ENCODE measurements around the gene LRMDA. TPM values are rescaled to one million over a fixed set of nuclear protein-coding genes. Genes with fewer than 3 reads are reported as not detected.
"Not testable (repeated sequence)": the region's sequence is repeated elsewhere in the genome, so short reads cannot be mapped to it uniquely, and the experiment has no call there.

The LRMDA gene
- total and polyA plus RNA-seq, 12 donors: 30.7 to 132 (median 78.1) TPM

DNA sequence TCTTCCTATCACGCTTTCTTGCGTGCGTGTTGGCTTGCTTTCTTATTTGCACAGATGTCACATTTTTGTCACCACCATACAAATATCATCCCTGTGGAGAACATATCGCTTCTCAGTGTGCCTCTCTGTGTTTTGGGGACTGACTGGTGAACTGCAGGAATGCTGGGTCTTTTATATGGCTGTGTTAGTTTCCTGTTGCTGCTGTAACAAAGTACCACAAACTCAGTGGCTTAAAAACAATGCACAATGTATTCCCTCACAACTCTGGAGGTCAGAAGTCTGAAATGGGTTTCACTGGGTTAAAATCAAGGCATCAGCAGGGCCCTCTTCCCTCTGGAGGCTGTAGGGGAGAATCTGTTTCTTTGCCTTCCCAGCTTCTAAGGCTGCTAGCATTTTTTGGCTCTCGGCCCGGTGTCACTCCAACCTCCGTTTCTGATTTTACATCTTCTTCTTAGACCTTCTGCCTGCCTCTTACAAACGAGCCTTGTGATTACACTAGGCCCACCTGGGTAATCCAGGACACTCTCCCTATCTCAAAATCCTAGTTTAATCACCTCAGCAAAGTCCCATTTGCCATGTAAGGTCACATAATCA lies 82.0 kb downstream of the LRMDA start:
- intact Hi-C loops (cut with DNase I): no loop called here
- H3K27ac ChIP-seq: no peak overlapping the region
- no peak overlapping the region for H3K4me3 ChIP-seq

DNA sequence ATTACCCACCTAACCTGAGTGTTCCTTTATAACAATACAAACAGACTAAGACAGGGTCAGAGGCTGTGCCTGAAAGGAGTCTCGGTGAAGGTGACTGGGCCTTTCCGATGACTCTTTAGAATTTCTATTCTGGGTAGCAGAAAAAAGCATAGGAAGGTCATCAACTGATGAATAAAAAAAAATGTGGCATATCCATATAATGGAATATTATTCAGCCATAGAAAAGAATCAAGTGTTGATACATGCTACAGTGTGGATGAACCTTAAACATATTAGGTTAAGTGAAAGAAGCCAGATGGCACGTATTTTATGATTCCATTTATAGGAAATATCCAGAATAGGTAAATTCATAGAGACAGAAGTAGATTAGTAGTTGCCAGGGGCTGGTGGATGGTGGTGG lies 83.4 kb downstream of the LRMDA start:
- H3K9me3 ChIP-seq (replicated peaks in 1 of 3): no peaks in the 10 kb centered on the region
- TF ChIP-seq, protein P1, sequence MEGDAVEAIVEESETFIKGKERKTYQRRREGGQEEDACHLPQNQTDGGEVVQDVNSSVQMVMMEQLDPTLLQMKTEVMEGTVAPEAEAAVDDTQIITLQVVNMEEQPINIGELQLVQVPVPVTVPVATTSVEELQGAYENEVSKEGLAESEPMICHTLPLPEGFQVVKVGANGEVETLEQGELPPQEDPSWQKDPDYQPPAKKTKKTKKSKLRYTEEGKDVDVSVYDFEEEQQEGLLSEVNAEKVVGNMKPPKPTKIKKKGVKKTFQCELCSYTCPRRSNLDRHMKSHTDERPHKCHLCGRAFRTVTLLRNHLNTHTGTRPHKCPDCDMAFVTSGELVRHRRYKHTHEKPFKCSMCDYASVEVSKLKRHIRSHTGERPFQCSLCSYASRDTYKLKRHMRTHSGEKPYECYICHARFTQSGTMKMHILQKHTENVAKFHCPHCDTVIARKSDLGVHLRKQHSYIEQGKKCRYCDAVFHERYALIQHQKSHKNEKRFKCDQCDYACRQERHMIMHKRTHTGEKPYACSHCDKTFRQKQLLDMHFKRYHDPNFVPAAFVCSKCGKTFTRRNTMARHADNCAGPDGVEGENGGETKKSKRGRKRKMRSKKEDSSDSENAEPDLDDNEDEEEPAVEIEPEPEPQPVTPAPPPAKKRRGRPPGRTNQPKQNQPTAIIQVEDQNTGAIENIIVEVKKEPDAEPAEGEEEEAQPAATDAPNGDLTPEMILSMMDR (IDR thresholded peaks at IDR 0.05): no peak
- no peak for TF ChIP-seq POLR2A (IDR thresholded peaks at IDR 0.05)
- intact Hi-C loops (cut with DNase I): no loop called here
- H3K27ac ChIP-seq: no peak overlapping the region
- no peaks in the 10 kb centered on the region for H3K36me3 ChIP-seq (replicated peaks in 1 of 2)
- WGBS, 4 donors: 91 to 95% (median 95%) methylated on average over 3 of the region's 3 CpGs
- H3K27me3 ChIP-seq: no peaks in the 10 kb centered on the region
- no peak overlapping the region for H3K4me3 ChIP-seq
- no peak for DNase-seq
- H3K4me1 ChIP-seq (replicated peaks in 1 of 2): peaks cover 0 to 1% of the 10 kb centered on the region in 2 donors

More for the DNA sequence above, 82.0 kb downstream of the LRMDA start:
- H3K4me1 ChIP-seq (replicated peaks in 1 of 2): peaks cover 0 to 16% of the 10 kb centered on the region in 2 donors
- no peak for DNase-seq
- H3K9me3 ChIP-seq (replicated peaks in 1 of 3): no peaks in the 10 kb centered on the region
- H3K36me3 ChIP-seq (replicated peaks in 1 of 2): no peaks in the 10 kb centered on the region
- TF ChIP-seq POLR2A (IDR thresholded peaks at IDR 0.05): no peak
- TF ChIP-seq, protein P1 (IDR thresholded peaks at IDR 0.05): no peak
- no peaks in the 10 kb centered on the region for H3K27me3 ChIP-seq
- WGBS, 4 donors: 54 to 59% (median 56%) methylated on average over 8 of the region's 8 CpGs

DNA sequence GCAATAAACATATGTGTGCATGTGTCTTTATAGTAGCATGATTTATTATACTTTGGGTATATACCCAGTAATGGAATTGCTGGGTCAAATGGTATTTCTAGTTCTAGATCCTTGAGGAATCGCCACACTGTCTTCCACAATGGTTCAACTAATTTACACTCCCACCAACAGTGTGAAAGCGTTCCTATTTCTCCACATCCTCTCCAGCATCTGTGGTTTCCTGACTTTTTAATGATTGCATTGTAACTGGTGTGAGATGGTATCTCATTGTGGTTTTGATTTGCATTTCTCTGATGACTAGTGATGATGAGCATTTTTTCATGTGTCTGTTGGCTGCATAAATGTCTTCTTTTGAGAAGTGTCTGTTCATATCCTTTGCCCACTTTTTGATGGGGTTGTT lies 84.7 kb downstream of the LRMDA start:
- H3K27ac ChIP-seq; H3K36me3 ChIP-seq (replicated peaks in 1 of 2); H3K4me1 ChIP-seq (replicated peaks in 1 of 2); H3K9me3 ChIP-seq (replicated peaks in 1 of 3); H3K27me3 ChIP-seq; H3K4me3 ChIP-seq; DNase-seq; intact Hi-C loops (cut with DNase I): not testable (repeated sequence)
- 75 to 84% (median 79%) methylated on average over 2 of the region's 2 CpGs for WGBS, 4 donors

DNA sequence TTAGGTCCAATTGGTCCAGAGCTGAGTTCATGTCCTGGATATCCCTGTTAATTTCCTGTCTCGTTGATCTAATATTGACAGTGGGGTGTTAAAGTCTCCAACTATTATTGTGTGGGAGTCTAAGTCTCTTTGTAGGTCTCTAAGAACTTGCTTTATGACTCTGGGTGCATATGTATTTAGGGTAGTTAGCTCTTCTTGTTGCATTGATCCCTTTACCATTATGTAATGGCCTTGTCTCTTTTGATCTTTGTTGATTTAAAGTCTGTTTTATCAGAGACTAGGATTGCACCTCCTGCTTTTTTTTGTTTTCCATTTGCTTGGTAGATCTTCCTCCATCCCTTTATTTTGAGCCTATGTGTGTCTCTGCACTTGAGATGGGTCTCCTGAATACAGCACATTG lies 87.8 kb downstream of the LRMDA start:
- intact Hi-C loops (cut with DNase I): not testable (repeated sequence)

DNA sequence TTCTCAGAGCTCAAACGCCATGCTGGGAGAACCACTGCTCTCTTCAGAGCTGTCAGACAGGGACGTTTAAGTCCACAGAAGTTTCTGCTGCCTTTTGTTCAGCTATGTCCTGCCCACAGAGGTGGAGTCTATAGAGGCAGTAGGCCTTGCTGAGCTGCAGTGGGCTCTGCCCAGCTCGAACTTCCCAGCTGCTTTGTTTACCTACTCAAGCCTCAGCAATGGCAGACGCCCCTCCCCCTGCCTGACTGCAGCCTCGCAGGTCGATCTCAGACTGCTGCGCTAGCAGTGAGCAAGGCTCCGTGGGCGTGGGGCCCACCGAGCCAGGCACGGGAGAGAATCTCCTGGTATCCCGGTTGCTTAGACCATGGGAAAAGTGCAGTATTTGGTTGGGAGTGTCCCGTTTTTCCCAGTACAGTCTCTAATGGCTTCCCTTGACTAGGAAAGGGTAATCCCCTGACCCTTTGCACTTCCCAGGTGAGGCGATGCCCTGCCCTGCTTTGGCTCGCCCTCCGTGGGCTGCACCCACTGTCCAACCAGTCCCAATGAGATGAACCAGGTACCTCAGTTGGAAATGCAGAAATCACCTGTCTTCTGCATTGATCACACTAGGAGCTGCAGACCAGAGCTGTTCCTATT lies 89.9 kb downstream of the LRMDA start:
- DNase-seq; H3K27ac ChIP-seq; H3K27me3 ChIP-seq; H3K36me3 ChIP-seq (replicated peaks in 1 of 2); H3K4me1 ChIP-seq (replicated peaks in 1 of 2); intact Hi-C loops (cut with DNase I); H3K9me3 ChIP-seq (replicated peaks in 1 of 3); H3K4me3 ChIP-seq: not testable (repeated sequence)
- WGBS, 4 donors: 82 to 93% (median 85%) methylated on average over 5 to 16 of the region's 16 CpGs

More for the DNA sequence above, 87.8 kb downstream of the LRMDA start:
- H3K27ac ChIP-seq; H3K36me3 ChIP-seq (replicated peaks in 1 of 2); H3K4me1 ChIP-seq (replicated peaks in 1 of 2); DNase-seq; H3K27me3 ChIP-seq; H3K4me3 ChIP-seq; H3K9me3 ChIP-seq (replicated peaks in 1 of 3): not testable (repeated sequence)
- 72 to 93% (median 89%) methylated on average over 1 of the region's 1 CpG for WGBS, 4 donors

DNA sequence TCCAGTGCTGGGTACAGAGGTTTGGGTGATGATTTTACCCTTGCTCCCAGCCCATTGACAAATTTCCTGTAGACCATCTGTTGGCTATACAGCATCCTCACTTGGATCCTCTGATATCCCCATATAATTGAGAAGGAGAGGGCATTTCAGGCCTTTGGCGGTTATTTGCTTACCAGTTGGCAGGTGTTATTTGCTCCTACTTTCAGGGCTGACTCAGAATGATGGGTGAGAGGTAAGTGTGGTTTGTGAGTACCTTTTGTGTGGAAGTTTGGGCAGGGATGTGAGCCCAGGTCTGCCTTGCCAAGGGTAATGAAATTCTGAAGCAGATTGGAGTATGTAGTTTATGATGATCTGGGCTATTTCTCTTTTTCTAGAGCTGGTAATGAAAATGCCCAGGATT lies 93.6 kb downstream of the LRMDA start:
- Histone ChIP-seq H3K27ac (no peak overlapping the region), H3K4me3 (no peak overlapping the region), H3K36me3 (replicated peaks in 1 of 2) (no peaks in the 10 kb centered on the region), H3K27me3 (no peaks in the 10 kb centered on the region), H3K9me3 (replicated peaks in 1 of 3) (no peaks in the 10 kb centered on the region), H3K4me1 (replicated peaks in 1 of 2) (peaks cover 0 to 8% of the 10 kb centered on the region in 2 donors)
- TF ChIP-seq, protein P1 (IDR thresholded peaks at IDR 0.05): no peak
- TF ChIP-seq POLR2A (IDR thresholded peaks at IDR 0.05): no peak
- intact Hi-C loops (cut with DNase I): no loop called here
- DNase-seq: no peak
- 83 to 98% (median 92%) methylated on average over 1 of the region's 1 CpG for WGBS, 4 donors

All from adrenal gland (tissue), 12 donors.